Adipocyte (in vitro differentiated cells): ENCODE data around the gene BCL3.

ENCODE experiments used
- DNase-seq: peaks from one replicate; pipeline ENCODE4 v3.0.0-alpha.2; 2015; ENCODE audit warnings: low read depth
- H3K27me3 ChIP-seq: replicated peaks from 2 replicates; pipeline ENCODE4 v1.7.0; 2013; ENCODE audit warnings: mild to moderate bottlenecking, low read length, moderate library complexity; ENCODE audit not compliant: control insufficient read depth, insufficient read depth
- H3K36me3 ChIP-seq: 2 replicates; pipeline ENCODE4 v1.7.0; 2013; ENCODE audit warnings: low read length, mild to moderate bottlenecking, moderate library complexity; ENCODE audit not compliant: control insufficient read depth, insufficient read depth, severe bottlenecking
- H3K4me1 ChIP-seq: 2 replicates; pipeline ENCODE4 v1.7.0; 2013; ENCODE audit warnings: mild to moderate bottlenecking, low read length, moderate library complexity; ENCODE audit not compliant: control insufficient read depth, insufficient read depth
- H3K4me3 ChIP-seq: 2 replicates; pipeline ENCODE4 v1.7.0; 2013; ENCODE audit warnings: mild to moderate bottlenecking, low read length, moderate library complexity
- H3K9ac ChIP-seq: 2 replicates; pipeline ENCODE4 v1.7.0; 2013; ENCODE audit warnings: mild to moderate bottlenecking, low read length, moderate library complexity
- H3K9me3 ChIP-seq: 2 replicates; pipeline ENCODE4 v1.7.0; 2013; ENCODE audit warnings: mild to moderate bottlenecking, low read length, moderate library complexity; ENCODE audit not compliant: control insufficient read depth

Gene BCL3

GRCh38 chr19:44782729-44783128, 34.2 kb downstream of the BCL3 start:
- DNase-seq, result no peak
- Histone ChIP-seq H3K9me3 (no peaks in the 10 kb centered on the region), H3K4me3 (no peak overlapping the region), H3K9ac (no peak overlapping the region), H3K36me3 (no peaks in the 10 kb centered on the region), H3K4me1 (no peaks in the 10 kb centered on the region), H3K27me3 (no peaks in the 10 kb centered on the region)

GRCh38 chr19:44783545-44783944, 35.0 kb downstream of the BCL3 start:
- H3K9ac ChIP-seq, result no peak overlapping the region
- no peaks in the 10 kb centered on the region for H3K9me3 ChIP-seq
- H3K36me3 ChIP-seq, result no peaks in the 10 kb centered on the region
- no peak overlapping the region for H3K4me3 ChIP-seq
- H3K4me1 ChIP-seq, result no peaks in the 10 kb centered on the region
- no peaks in the 10 kb centered on the region for H3K27me3 ChIP-seq
- no peak for DNase-seq

- H3K36me3 ChIP-seq, result no peaks in the 10 kb centered on the region
- no peak for DNase-seq
- H3K9ac ChIP-seq, result no peak overlapping the region
- no peaks in the 10 kb centered on the region for H3K27me3 ChIP-seq
- H3K9me3 ChIP-seq, result no peaks in the 10 kb centered on the region
- H3K4me1 ChIP-seq, result no peaks in the 10 kb centered on the region
- no peak overlapping the region for H3K4me3 ChIP-seq
Observed at GRCh38 chr19:44785271-44785670, 36.8 kb downstream of the BCL3 start.

GRCh38 chr19:44785993-44786392, 37.5 kb downstream of the BCL3 start:
- H3K9ac ChIP-seq, result no peak overlapping the region
- no peaks in the 10 kb centered on the region for H3K36me3 ChIP-seq
- no peak overlapping the region for H3K4me3 ChIP-seq
- no peak for DNase-seq
- H3K27me3 ChIP-seq, result no peaks in the 10 kb centered on the region
- no peaks in the 10 kb centered on the region for H3K9me3 ChIP-seq
- no peaks in the 10 kb centered on the region for H3K4me1 ChIP-seq

- no peaks in the 10 kb centered on the region for H3K9me3 ChIP-seq
- no peaks in the 10 kb centered on the region for H3K36me3 ChIP-seq
- no peak overlapping the region for H3K4me3 ChIP-seq
- DNase-seq, result no peak
- no peaks in the 10 kb centered on the region for H3K4me1 ChIP-seq
- peaks cover 6% of the 10 kb centered on the region for H3K27me3 ChIP-seq
- no peak overlapping the region for H3K9ac ChIP-seq
Observed at GRCh38 chr19:44788971-44789370, 40.5 kb downstream of the BCL3 start.

- Histone ChIP-seq H3K4me3 (no peak overlapping the region), H3K9ac (no peak overlapping the region), H3K4me1 (no peaks in the 10 kb centered on the region), H3K27me3 (peaks cover 6% of the 10 kb centered on the region), H3K36me3 (no peaks in the 10 kb centered on the region), H3K9me3 (no peaks in the 10 kb centered on the region)
- DNase-seq, result no peak
Observed at GRCh38 chr19:44789943-44790483, 41.5 kb downstream of the BCL3 start.

GRCh38 chr19:44792281-44792680, 43.8 kb downstream of the BCL3 start:
- no peaks in the 10 kb centered on the region for H3K4me1 ChIP-seq
- H3K4me3 ChIP-seq, result no peak overlapping the region
- peaks cover 6% of the 10 kb centered on the region for H3K27me3 ChIP-seq
- H3K36me3 ChIP-seq, result no peaks in the 10 kb centered on the region
- no peak overlapping the region for H3K9ac ChIP-seq
- H3K9me3 ChIP-seq, result no peaks in the 10 kb centered on the region
- DNase-seq, result no peak

GRCh38 chr19:44794610-44795009, 46.1 kb downstream of the BCL3 start:
- no peak overlapping the region for H3K9ac ChIP-seq
- H3K36me3 ChIP-seq, result no peaks in the 10 kb centered on the region
- H3K4me3 ChIP-seq, result no peak overlapping the region
- peaks cover 6% of the 10 kb centered on the region for H3K27me3 ChIP-seq
- DNase-seq, result no peak
- H3K9me3 ChIP-seq, result no peaks in the 10 kb centered on the region
- H3K4me1 ChIP-seq, result no peaks in the 10 kb centered on the region

- Histone ChIP-seq H3K9ac (no peak overlapping the region), H3K36me3 (no peaks in the 10 kb centered on the region), H3K27me3 (peaks cover 6% of the 10 kb centered on the region), H3K4me1 (no peaks in the 10 kb centered on the region), H3K4me3 (no peak overlapping the region), H3K9me3 (no peaks in the 10 kb centered on the region)
- no peak for DNase-seq
Observed at GRCh38 chr19:44795398-44795987, 47.0 kb downstream of the BCL3 start.

GRCh38 chr19:44796701-44797115, 48.2 kb downstream of the BCL3 start:
- H3K9me3 ChIP-seq, result no peaks in the 10 kb centered on the region
- H3K4me3 ChIP-seq, result no peak overlapping the region
- H3K36me3 ChIP-seq, result no peaks in the 10 kb centered on the region
- H3K27me3 ChIP-seq, result peaks cover 6% of the 10 kb centered on the region
- no peak overlapping the region for H3K9ac ChIP-seq
- H3K4me1 ChIP-seq, result no peaks in the 10 kb centered on the region
- no peak for DNase-seq

GRCh38 chr19:44799627-44800346, 51.3 kb downstream of the BCL3 start:
- Histone ChIP-seq H3K4me3 (no peak overlapping the region), H3K27me3 (no peaks in the 10 kb centered on the region), H3K9ac (no peak overlapping the region), H3K9me3 (peaks cover 10% of the 10 kb centered on the region), H3K4me1 (no peaks in the 10 kb centered on the region), H3K36me3 (no peaks in the 10 kb centered on the region)
- DNase-seq, result no peak
